ENCODE results near the gene FSIP2. TPM values are rescaled to one million over a fixed set of nuclear protein-coding genes. Genes with fewer than 3 reads are reported as not detected.
"Not testable (repeated sequence)": the region's sequence is repeated elsewhere in the genome, so short reads cannot be mapped to it uniquely, and the experiment has no call there.

The FSIP2 gene
- total RNA-seq, 1 donor from 2014 or later, result 0.07 TPM

DNA sequence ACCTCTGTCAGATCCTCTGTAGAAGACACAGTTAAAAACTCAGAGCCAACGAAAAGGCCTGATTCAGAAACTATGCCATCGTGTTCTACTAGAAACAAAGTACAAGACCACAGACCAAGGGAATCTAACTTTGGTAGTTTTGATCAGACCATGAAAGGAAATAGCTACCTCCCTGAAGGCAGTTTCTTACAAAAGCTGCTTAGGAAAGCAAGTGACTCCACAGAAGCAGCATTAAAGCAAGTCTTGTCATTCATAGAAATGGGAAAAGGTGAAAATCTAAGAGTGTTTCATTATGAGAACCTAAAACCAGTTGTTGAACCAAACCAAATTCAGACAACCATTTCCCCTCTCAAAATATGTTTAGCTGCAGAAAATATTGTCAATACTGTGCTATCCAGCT is 58.2 kb downstream of the FSIP2 start:
- DNase-seq (ENCODE audit: low read depth, low spot score), result no peak

DNA sequence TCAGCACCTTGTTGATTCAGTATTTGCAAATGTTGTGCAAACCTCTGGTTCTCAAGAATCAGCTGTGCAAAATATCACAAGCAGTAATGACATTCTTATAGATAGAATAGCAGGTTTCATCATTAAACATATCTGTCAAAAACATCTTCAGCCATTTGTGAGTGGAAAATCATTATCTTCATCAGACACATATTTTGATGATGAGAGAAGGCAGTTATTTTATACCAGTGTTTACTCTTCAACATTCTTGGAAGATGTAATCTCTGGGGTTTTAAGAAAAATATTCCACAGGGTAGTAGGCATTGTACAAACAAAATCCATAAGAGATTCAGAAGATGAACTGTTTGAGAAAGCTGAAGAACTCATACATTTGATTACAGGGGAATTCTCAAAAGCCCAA is 64.3 kb downstream of the FSIP2 start:
- no peak for DNase-seq (ENCODE audit: low read depth, low spot score)

DNA sequence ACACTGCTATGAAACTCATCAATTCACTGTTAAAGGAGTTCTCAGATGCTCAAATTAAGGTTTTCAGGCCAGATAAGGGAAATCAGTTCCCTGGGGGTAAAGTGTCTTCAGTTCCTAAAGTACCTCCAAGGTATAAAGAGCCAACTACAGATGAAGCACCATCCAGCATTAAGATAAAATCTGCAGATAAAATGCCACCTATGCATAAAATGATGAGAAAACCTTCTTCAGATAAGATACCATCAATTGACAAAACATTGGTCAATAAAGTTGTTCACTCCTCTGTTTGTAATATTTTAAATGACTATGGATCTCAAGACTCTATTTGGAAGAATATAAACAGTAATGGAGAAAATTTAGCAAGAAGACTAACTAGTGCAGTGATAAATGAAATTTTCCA is 68.2 kb downstream of the FSIP2 start:
- no peak for DNase-seq (ENCODE audit: low read depth, low spot score)

DNA sequence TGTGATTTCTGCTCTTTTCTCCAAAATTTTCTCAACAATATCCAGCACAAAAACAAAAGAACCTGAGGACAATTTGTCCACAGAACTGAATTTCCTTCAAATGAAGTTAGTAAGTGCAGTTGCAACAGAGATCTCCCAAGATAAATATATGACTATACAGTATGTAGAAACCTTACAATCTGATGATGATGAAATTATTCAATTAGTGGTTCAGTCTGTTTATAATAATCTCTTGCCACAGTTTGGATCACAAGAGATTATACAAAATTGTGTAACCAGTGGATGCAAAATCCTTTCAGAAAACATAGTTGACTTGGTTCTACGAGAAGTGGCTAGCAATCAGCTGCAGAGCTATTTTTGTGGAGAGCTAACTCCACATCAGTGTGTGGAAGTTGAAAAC is 68.7 kb downstream of the FSIP2 start:
- no peak for DNase-seq (ENCODE audit: low read depth, low spot score)

DNA sequence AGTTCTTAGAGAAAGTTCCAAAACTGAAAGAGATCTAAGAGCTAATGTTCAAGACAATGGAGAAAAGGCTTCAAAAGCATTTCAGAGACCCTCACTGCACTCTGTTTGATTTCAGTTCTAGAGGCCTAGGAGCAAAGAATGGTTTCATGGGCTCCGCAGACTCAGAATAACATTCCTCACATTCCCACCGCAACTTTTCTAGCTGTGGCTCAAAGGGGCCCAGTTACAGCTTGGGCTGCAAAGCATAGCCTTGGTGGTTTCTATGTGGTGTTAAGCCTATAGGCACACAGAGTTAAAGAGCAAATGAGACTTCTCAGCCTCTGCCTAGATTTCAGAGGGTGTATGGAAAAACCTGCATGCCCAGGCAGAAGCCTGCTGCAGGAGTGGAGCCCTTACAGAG is 73.0 kb downstream of the FSIP2 start:
- DNase-seq (ENCODE audit: low read depth, low spot score), result no peak

DNA sequence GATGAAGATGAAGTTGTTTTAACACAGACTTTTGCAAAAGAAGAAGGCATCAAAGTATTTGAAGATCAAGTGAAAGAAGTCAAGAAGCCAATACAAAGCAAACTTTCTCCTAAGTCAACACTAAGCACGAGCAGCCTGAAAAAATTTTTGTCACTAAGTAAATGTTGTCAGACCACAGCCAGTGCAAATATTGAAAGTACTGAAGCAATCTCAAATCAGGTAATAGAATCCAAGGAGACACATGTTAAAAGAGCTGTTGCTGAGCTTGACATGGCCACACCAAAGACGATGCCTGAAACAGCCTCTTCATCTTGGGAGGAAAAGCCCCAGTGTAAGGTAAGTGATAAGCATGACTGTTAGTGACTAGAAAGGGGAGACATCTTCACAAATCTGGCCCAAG is 75.1 kb downstream of the FSIP2 start:
- no peak for DNase-seq (ENCODE audit: low read depth, low spot score)

DNA sequence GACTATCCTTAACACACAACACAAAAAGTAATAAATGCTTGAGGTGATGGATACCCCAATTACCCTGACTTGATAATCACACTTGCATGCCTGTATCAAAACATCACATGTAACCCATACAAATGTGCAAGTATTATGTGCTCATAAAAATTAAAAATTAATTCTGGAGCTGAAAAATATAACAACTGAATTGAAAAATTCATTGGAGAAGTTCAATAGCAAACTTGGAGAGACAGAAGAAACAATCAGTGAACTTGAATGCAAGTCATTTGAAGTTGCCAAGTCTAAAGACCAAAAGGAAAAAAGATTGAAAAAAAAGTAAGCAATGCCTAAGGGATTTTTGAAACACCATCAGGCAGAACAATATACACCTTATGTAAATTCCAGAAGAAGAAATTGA is 79.4 kb downstream of the FSIP2 start:
- no peak for DNase-seq (ENCODE audit: low read depth, low spot score)

DNA sequence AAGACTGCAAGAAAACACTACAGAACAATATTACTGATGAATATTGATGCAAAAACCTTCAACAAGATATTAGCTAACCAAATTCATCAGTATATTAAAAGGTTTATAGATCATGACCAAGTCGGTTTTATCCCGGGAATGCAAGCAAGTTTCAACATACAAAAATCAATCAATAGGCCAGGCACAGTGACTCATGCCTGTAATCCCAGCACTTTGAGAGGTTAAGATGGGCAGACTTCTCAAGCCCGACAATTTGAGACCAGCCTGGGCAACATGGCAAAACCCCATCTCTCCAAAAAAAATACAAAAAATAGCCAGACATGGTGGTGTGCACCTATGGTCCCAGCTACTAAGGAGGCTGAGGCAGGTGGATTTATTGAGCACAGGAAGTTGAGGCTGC is 82.9 kb downstream of the FSIP2 start:
- no peak for DNase-seq (ENCODE audit: low read depth, low spot score)

DNA sequence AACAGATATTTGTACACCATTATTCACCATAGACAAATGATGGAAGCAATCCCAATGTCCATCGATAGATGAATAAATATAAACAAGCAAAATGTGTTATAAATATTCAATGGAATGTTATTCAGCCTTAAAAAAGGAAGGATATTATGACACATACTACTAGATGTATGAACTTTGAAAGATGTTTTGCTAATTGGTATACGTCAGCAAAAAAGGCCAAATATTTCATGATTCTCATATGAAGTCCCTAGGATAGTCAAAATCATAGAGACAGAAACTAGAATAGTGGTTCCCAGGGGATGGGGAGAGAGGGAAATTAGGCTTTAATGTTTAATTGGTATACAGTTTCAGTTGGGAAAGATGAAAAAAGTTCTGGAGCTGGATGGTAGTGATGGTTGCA is 85.2 kb downstream of the FSIP2 start:
- DNase-seq (ENCODE audit: low read depth, low spot score), result no peak

DNA sequence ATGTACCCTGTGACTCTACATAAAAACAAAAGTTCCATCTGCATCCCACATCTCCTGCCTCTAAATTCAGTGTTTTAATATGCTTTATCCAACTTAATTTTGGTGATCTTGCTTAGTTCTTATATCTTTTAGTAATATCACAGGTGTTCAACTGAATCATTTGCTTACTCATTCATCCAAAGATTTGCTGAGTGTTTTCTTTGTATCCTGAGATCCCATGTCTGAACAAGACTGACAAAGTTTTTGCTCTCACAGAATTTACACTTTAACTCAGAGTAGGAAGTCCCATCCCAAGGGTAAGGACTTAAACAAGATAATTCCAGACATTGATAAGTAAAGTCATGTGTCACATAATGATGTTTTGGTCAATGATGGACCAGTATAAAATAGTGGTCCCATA is 87.0 kb downstream of the FSIP2 start:
- DNase-seq (ENCODE audit: low read depth, low spot score), result no peak

DNA sequence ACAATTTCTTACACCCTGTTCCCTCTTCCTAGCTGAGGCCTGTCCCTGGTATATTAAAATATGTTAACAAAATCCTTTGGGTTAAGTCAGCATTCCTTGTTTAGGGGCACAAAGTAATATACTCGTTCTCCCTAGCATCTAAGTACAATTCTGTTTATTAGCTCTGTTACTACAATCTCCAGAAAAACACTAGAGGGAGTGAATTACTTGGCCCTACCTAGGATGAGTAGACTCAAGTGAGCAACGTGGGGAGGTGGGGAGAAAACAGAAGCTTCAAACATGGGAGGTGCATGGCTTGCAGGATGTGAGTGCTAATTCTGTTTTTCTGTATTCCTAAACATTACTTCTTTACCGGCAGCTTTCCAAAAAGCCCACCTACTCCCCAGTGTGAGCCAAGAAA is 89.7 kb downstream of the FSIP2 start:
- DNase-seq (ENCODE audit: low read depth, low spot score), result no peak

DNA sequence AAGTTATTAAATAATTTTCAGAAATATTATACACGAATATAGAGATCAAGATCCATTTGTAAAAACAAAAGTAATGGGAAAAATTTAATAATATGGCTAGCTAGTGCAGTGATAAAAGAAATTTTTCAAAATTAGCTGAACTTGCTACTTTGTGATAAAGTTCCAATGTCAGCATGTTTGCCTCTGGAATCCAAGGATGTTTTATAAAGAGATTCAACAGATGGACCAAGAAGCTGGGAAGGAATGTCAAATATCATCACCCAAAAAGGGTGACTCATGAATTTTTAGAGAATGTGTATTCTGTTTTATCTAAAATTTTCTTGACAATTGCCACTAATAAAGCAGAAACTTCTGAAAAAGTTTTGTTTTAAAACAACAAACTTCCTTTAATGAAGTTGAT is 95.3 kb downstream of the FSIP2 start:
- no peak for DNase-seq (ENCODE audit: low read depth, low spot score)

DNA sequence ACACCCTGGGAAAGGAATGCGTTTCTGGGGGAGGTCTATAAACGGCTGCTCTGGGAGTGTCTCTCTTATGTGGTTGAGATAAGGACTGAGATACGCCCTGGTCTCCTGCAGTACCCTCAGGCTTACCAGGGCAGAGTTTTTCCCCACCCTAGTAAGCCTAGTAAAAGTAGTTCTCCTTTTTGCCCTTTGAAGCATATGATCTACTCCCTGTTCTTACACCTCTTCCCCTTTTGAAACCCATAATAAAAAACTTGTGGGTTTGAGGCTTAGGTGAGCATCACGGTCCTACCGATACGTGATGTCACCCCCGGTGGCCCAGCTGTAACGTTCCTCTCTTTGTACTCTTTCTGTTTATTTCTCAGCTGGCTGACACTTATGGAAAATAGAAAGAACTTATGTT is 97.4 kb downstream of the FSIP2 start:
- DNase-seq (ENCODE audit: low read depth, low spot score), result no peak

DNA sequence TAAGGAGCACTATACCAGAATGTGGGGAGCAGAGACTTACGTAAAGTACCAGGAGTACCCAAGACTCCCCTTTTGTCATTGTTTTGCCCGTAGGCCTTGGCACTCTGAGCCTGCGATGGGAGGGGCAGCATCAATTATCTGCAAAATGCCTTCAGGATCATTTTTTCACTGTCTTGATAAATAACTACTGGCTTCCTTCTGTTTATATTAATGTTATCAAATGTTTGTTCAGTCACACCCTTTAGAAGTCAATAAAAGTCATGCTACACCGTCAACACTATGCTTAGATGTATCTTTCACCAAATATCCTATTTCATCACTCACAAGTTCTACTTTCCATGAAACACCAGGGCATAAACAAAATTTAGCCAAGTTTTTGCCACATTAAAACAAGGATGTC is 116.3 kb downstream of the FSIP2 start:
- no peak for DNase-seq (ENCODE audit: low read depth, low spot score)

DNA sequence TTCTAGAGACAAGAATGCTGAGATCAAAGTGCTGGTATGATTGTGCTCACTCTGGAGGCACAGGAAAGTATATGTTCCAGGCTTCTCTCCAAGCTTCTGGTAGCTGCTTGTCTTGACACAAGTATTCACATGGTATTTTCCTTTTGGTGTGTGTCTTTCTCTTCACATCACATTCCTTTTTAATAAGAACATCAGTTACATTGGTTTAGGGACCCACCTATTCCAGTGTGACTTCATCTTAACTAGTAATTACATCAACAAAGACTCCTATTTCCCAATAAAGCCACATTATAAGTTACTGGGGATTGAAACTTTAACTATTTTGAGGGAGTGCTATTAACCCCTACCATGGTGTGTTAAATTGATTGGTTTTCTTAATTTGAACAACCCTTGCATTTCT is 119.1 kb downstream of the FSIP2 start:
- DNase-seq (ENCODE audit: low read depth, low spot score), result no peak

DNA sequence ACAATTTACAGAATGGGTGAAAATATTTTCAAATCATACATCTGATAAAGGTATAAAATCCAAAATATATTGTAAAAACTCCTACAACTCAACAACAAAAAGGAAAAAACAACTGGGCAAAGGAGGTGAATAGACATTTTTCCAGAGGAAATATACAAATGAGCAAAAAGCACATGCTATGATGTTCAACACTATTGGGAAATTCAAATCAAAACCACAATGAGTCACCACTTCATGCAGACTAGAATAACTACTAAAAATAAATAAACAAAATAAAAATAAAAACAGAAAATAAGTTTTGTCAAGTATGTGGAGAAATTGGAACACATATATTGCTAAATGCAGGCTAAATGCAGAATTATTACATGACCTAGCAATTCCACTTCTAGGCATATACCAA is 120.9 kb downstream of the FSIP2 start:
- no peak for DNase-seq (ENCODE audit: low read depth, low spot score)

DNA sequence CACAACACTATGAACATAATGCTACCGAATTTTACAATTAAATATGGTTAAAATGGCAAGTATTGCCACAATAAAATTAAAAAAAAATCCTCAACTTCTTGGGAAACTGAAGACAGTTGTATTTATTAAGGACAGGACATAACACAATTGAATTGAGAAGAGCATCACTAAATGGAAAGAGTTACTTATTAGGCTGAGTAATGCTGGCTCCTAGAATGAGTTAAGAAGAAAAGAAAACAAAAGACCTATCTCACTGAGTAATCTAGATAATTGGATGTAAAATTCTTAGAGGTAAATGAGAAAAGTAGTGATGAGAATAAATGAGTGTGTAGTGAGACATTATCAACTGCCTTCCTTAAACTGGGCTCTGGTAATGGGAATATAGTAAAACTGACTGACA is 121.7 kb downstream of the FSIP2 start:
- no peak for DNase-seq (ENCODE audit: low read depth, low spot score)

DNA sequence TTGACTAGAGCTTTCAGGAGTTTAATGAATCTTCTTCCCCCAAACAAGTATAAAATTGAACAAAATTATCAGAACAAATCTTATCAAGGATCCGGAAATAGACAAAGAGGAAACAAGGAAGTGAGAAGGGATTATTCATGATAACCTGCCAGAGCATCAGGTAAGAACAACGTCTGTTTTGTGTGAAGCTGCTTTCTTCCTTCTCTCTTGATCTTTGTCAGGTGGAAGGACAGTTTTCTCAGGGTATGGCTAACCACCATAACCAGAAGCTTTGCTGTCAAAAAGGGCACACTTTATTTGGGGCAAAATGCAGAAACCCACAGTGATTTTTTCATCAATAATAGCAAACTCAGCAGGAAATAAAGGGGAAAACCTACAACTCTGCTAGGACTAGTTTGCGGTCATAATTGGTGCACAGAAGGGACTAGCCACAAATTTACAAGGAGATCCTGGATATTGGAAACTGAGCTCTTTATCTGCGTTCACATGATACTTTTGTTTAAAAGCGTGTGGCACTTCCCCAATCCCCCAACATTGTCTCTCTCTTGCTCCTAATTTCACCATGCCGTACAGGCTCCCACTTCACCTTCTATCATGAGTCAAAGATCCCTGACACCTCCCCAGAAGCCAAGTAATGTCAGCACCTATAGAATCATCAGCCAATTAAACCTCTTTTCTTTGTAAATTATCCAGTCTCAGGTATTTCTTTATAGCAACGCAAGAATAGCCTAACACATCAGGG is 124.2 kb downstream of the FSIP2 start:
- no peak for DNase-seq (ENCODE audit: low read depth, low spot score)

DNA sequence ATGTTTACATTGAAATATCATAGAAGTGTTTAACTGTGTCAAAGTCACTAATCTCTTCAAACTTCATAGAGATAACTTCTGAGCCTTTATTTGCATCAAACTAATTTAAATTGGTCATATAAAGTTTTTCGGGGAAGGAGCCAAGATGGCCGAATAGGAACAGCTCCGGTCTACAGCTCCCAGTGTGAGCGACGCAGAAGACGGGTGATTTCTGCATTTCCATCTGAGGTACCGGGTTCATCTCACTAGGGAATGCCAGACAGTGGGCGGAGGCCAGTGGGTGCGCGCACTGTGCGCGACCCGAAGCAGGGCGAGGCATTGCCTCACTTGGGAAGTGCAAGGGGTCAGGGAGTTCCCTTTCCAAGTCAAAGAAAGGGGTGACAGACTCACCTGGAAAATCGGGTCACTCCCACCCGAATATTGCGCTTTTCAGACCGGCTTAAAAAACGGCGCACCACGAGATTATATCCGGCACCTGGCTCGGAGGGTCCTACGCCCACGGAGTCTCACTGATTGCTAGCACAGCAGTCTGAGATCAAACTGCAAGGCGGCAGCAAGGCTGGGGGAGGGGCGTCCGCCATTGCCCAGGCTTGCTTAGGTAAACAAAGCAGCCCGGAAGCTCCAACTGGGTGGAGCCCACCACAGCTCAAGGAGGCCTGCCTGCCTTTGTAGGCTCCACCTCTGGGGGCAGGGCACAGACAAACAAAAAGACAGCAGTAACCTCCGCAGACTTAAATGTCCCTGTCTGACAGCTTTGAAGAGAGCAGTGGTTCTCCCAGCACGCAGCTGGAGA is 126.1 kb downstream of the FSIP2 start:
- DNase-seq (ENCODE audit: low read depth, low spot score), result not testable (repeated sequence)

DNA sequence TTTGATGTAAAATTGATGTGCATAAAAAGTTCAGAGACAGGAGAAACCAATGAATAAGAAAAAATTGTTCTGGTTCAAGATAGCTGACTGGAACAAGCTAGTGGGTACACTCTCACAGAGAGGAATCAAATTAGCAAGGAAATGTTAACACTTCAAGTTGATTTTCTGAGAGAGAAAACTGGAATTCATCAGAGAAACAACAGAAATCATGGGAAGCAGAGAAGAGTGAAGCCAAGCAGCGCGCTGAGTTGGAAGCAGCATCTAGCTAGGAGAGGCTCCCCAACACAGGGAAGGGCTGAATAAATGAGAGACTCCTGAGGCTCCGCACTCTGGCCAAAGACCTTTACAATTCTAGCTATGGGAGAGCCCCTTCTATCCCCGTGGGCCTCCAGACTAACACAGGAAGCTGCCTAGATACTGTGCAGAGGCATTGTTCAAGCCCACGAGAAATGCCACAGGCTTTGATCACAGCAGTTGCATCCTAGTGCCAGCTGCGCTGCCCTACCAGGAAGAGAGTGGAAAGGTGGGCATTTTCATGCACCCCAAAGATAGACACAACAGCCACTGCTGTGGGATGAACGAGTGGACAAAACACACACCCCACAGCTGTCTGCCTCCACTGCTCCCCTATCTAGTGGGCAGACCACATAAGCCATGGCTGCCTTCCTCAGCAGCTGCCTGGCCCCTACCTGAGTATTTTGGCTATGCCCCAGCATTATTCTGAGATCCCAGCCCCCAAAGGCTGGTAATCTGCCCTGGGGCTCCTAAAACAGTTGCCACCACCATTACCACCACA is 136.7 kb downstream of the FSIP2 start:
- no peak for DNase-seq (ENCODE audit: low read depth, low spot score)

DNA sequence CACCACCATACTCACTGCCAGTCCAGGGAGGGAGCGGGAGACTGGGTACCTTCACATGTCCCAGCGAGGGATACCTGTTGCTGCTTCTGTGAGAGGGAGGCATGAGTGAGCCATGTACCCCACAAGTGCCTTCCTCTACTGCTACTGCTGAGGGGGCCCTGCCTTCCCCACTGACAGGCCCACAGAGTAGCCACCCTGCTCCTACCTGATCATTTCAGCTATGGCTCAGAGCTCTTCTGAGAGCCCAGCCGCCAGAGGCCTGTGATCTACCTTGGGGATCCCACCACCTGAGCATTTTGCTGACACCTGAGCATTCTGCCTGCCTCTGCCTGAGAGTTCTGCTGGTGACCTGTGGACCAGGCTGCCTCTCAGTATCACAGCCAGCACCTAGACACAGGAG is 137.6 kb downstream of the FSIP2 start:
- no peak for DNase-seq (ENCODE audit: low read depth, low spot score)

DNA sequence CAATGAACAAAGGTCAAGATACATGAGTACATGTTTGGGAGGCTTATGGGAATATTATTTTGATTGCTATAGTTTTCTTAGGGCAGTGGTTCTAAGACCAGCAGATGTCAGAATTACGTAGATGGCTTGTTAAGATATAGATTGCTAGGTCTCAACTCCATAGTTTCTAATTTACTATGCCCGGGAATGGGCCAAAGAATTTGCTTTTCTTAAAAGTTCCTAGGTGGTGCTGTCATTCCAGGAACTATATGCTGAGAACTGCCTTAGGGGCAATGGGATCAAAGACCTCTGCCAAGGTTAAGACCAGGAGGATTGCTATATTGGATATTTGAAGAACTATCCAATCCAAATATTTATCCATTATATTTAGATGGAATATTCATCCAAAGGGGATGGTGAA is 141.8 kb downstream of the FSIP2 start:
- DNase-seq (ENCODE audit: low read depth, low spot score), result no peak
